Smooth muscle cell (in vitro differentiated cells): ENCODE data around the gene LRRC10B. TPM values are rescaled to one million over a fixed set of nuclear protein-coding genes. Genes with fewer than 3 reads are reported as not detected.

Experiments used
- DNase-seq: peaks from one replicate; lab custom pipeline; 2025; ENCODE audit not compliant: unreplicated experiment; lab: John Stamatoyannopoulos, UW
- H2AFZ ChIP-seq: fragments of 200-600 bp; sonication (generic); 2 replicates; pipeline ENCODE4 v1.6.0; 2016; ENCODE audit warnings: antibody characterized with exemption, low read depth, mild to moderate bottlenecking
- H3F3A ChIP-seq: fragments of 200-600 bp; sonication (generic); 2 replicates; pipeline ENCODE4 v1.6.0; 2017; ENCODE audit warnings: antibody characterized with exemption, low read depth
- H3K27ac ChIP-seq: fragments of 200-600 bp; sonication (generic); 2 replicates; pipeline ENCODE4 v1.5.1; 2016; ENCODE audit warnings: low read depth, mild to moderate bottlenecking
- H3K27me3 ChIP-seq: fragments of 200-600 bp; sonication (generic); 2 replicates; pipeline ENCODE4 v1.6.1; 2016; ENCODE audit warnings: low read depth, mild to moderate bottlenecking
- H3K36me3 ChIP-seq: fragments of 200-600 bp; sonication (generic); 2 replicates; pipeline ENCODE4 v1.5.1; 2016; ENCODE audit warnings: low read depth
- H3K4me1 ChIP-seq: fragments of 200-600 bp; sonication (generic); 2 replicates; pipeline ENCODE4 v1.5.1; 2016; ENCODE audit warnings: low read depth
- H3K4me2 ChIP-seq: fragments of 200-600 bp; sonication (generic); 2 replicates; pipeline ENCODE4 v1.6.0; 2016; ENCODE audit warnings: mild to moderate bottlenecking
- H3K4me3 ChIP-seq: fragments of 200-600 bp; sonication (generic); 2 replicates; pipeline ENCODE4 v1.5.1; 2016; ENCODE audit warnings: mild to moderate bottlenecking
- H3K79me2 ChIP-seq: fragments of 200-600 bp; sonication (generic); 2 replicates; pipeline ENCODE4 v1.6.0; 2016; ENCODE audit warnings: low read depth, mild to moderate bottlenecking
- H3K9ac ChIP-seq: fragments of 200-600 bp; sonication (generic); 2 replicates; pipeline ENCODE4 v1.6.0; 2016; ENCODE audit warnings: low read depth
- H3K9me3 ChIP-seq: fragments of 200-600 bp; sonication (generic); replicated peaks from 2 replicates; pipeline ENCODE4 v1.5.1; 2016; ENCODE audit warnings: low read depth
- H4K20me1 ChIP-seq: fragments of 200-600 bp; sonication (generic); 2 replicates; pipeline ENCODE4 v1.6.0; 2016; ENCODE audit warnings: low read depth
- WGBS: methylation state at CpG from one replicate; pipeline ENCODE4 v1.1.7; 2016; ENCODE audit warnings: low lambda C conversion rate; 5-methylcytosine and 5-hydroxymethylcytosine counted together
- polyA plus RNA-seq: library from polyadenylated mRNA; unstranded; fragments of >200 nt; fragmentation: Nextera tagmentation; extraction: Ambion mirVana; gene quantifications from 2 replicates; pipeline ENCODE4 v1.2.1, GENCODE V29; 2016
- total RNA-seq: library from RNA; depleted of rRNA; stranded (reverse); fragments of >200 nt; gene quantifications from 2 replicates; pipeline ENCODE4 v1.2.3, GENCODE V29; 2014
- TF ChIP-seq, protein P1 (sequence below): fragments of 200-600 bp; sonication (generic); IDR thresholded peaks from 2 replicates; pipeline ENCODE4 v1.5.1; 2017; ENCODE audit warnings: borderline replicate concordance, mild to moderate bottlenecking, antibody characterized with exemption; ENCODE audit not compliant: insufficient read depth, poor library complexity, severe bottlenecking

The LRRC10B gene
- total and polyA plus RNA-seq, 2 experiments from 2014 or later, result 0.11 to 2.2 TPM

DNA sequence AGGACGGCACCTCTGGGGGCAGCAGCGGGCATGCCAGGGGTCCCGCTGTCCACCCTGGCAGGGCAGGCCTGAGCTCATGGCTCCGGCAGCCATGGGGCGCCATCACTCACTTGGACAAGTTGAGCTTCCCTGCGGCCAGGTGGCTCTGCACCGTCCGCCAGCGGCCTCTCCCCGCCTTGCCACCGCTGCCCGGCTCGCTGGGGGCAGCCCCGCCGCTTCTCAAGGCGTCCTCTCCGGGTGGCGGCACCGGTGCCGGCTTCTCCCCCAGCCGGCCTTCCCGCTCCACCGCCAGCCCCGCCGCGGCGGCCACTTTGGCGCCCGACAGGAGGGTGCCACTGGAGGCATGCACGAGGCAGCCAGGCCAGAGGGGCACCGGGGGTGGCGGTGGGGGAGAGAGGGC, 37.4 kb downstream of the LRRC10B start:
- no peak overlapping the region for H2AFZ ChIP-seq
- no peaks in the 10 kb centered on the region for H3K79me2 ChIP-seq
- TF ChIP-seq, protein P1, sequence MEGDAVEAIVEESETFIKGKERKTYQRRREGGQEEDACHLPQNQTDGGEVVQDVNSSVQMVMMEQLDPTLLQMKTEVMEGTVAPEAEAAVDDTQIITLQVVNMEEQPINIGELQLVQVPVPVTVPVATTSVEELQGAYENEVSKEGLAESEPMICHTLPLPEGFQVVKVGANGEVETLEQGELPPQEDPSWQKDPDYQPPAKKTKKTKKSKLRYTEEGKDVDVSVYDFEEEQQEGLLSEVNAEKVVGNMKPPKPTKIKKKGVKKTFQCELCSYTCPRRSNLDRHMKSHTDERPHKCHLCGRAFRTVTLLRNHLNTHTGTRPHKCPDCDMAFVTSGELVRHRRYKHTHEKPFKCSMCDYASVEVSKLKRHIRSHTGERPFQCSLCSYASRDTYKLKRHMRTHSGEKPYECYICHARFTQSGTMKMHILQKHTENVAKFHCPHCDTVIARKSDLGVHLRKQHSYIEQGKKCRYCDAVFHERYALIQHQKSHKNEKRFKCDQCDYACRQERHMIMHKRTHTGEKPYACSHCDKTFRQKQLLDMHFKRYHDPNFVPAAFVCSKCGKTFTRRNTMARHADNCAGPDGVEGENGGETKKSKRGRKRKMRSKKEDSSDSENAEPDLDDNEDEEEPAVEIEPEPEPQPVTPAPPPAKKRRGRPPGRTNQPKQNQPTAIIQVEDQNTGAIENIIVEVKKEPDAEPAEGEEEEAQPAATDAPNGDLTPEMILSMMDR, result no peak
- no peaks in the 10 kb centered on the region for H3K36me3 ChIP-seq
- H4K20me1 ChIP-seq, result no peaks in the 10 kb centered on the region
- H3K4me2 ChIP-seq, result no peak overlapping the region
- no peak overlapping the region for H3K27ac ChIP-seq
- H3K4me1 ChIP-seq, result peaks cover 6% of the 10 kb centered on the region
- H3F3A ChIP-seq, result no peaks in the 10 kb centered on the region
- no peaks in the 10 kb centered on the region for H3K9me3 ChIP-seq
- DNase-seq, result no peak
- 100% methylated on average over 3 of the region's 32 CpGs for WGBS
- H3K9ac ChIP-seq, result no peak overlapping the region
- no peak overlapping the region for H3K4me3 ChIP-seq
- no peaks in the 10 kb centered on the region for H3K27me3 ChIP-seq

- H3K27me3 ChIP-seq, result no peaks in the 10 kb centered on the region
- no peaks in the 10 kb centered on the region for H3K79me2 ChIP-seq
- H3F3A ChIP-seq, result no peaks in the 10 kb centered on the region
- 77% methylated on average over 15 of the region's 20 CpGs for WGBS
- H2AFZ ChIP-seq, result no peak overlapping the region
- H3K9ac ChIP-seq, result no peak overlapping the region
- no peaks in the 10 kb centered on the region for H4K20me1 ChIP-seq
- H3K36me3 ChIP-seq, result no peaks in the 10 kb centered on the region
- H3K4me3 ChIP-seq, result no peak overlapping the region
- H3K27ac ChIP-seq, result no peak overlapping the region
- TF ChIP-seq, protein P1, result no peak
- no peak for DNase-seq
- peaks cover 6% of the 10 kb centered on the region for H3K4me1 ChIP-seq
- no peaks in the 10 kb centered on the region for H3K9me3 ChIP-seq
- H3K4me2 ChIP-seq, result no peak overlapping the region
Measured at GRCh38 chr11:61546663-61547062, 38.1 kb downstream of the LRRC10B start.

GRCh38 chr11:61547246-61547645, 38.7 kb downstream of the LRRC10B start:
- H3K9me3 ChIP-seq, result no peaks in the 10 kb centered on the region
- H3K36me3 ChIP-seq, result no peaks in the 10 kb centered on the region
- no peaks in the 10 kb centered on the region for H3K79me2 ChIP-seq
- H4K20me1 ChIP-seq, result no peaks in the 10 kb centered on the region
- H3K27me3 ChIP-seq, result no peaks in the 10 kb centered on the region
- no peaks in the 10 kb centered on the region for H3F3A ChIP-seq
- H3K27ac ChIP-seq, result no peak overlapping the region
- H3K4me3 ChIP-seq, result no peak overlapping the region
- no peak for DNase-seq
- H2AFZ ChIP-seq, result no peak overlapping the region
- TF ChIP-seq, protein P1, result no peak
- H3K4me2 ChIP-seq, result no peak overlapping the region
- 94% methylated on average over 18 of the region's 19 CpGs for WGBS
- peaks cover under 1% of the 10 kb centered on the region for H3K4me1 ChIP-seq
- no peak overlapping the region for H3K9ac ChIP-seq

- H3K9me3 ChIP-seq, result no peaks in the 10 kb centered on the region
- TF ChIP-seq, protein P1, result no peak
- H3K27me3 ChIP-seq, result no peaks in the 10 kb centered on the region
- peaks cover 7% of the 10 kb centered on the region for H3K4me1 ChIP-seq
- no peak overlapping the region for H2AFZ ChIP-seq
- H3K36me3 ChIP-seq, result no peaks in the 10 kb centered on the region
- H3K27ac ChIP-seq, result no peak overlapping the region
- no peak overlapping the region for H3K4me2 ChIP-seq
- no peak for DNase-seq
- H3K4me3 ChIP-seq, result no peak overlapping the region
- WGBS, result 77% methylated on average over 8 of the region's 8 CpGs
- no peaks in the 10 kb centered on the region for H4K20me1 ChIP-seq
- no peaks in the 10 kb centered on the region for H3F3A ChIP-seq
- H3K79me2 ChIP-seq, result no peaks in the 10 kb centered on the region
- H3K9ac ChIP-seq, result no peak overlapping the region
Measured at GRCh38 chr11:61549177-61549576, 40.6 kb downstream of the LRRC10B start.
